ENCODE results near the gene AMOT. TPM values are rescaled to one million over a fixed set of nuclear protein-coding genes. Genes with fewer than 3 reads are reported as not detected.

The AMOT gene
- total RNA-seq, 4 donors from 2014 or later, result 3.2 to 14.8 (median 8.3) TPM

GRCh38 chrX:112753116-112753515 lies 87.5 kb downstream of the AMOT start:
- DNase-seq (ENCODE audit: low spot score) (no peak), ATAC-seq (ENCODE audit: low FRiP score) (no peak)
- no peak for TF ChIP-seq CTCF (IDR thresholded peaks at IDR 0.05)

GRCh38 chrX:112751076-112751475 lies 89.6 kb downstream of the AMOT start:
- no peak for TF ChIP-seq CTCF (IDR thresholded peaks at IDR 0.05)
- DNase-seq (ENCODE audit: low spot score) (no peak), ATAC-seq (ENCODE audit: low FRiP score) (no peak)

- DNase-seq (ENCODE audit: low spot score) (no peak), ATAC-seq (ENCODE audit: low FRiP score) (no peak)
- no peak for TF ChIP-seq CTCF (IDR thresholded peaks at IDR 0.05)
These were observed 93.6 kb downstream of the AMOT start for GRCh38 chrX:112746812-112747595.

- no peak for DNase-seq (ENCODE audit: low spot score)
- TF ChIP-seq CTCF (IDR thresholded peaks at IDR 0.05), result no peak
- no peak for ATAC-seq (ENCODE audit: low FRiP score)
These were observed 102.1 kb downstream of the AMOT start for GRCh38 chrX:112738347-112739033.

- ATAC-seq (ENCODE audit: low FRiP score) (no peak), DNase-seq (ENCODE audit: low spot score) (no peak)
- no peak for TF ChIP-seq CTCF (IDR thresholded peaks at IDR 0.05)
These were observed 104.3 kb downstream of the AMOT start for GRCh38 chrX:112736310-112736709.

- TF ChIP-seq CTCF (IDR thresholded peaks at IDR 0.05), result no peak
- ATAC-seq (ENCODE audit: low FRiP score) (no peak), DNase-seq (ENCODE audit: low spot score) (no peak)
These were observed 105.5 kb downstream of the AMOT start for GRCh38 chrX:112735147-112735546.

- ATAC-seq (ENCODE audit: low FRiP score), result no peak
- DNase-seq (ENCODE audit: low spot score), result no peak
- no peak for TF ChIP-seq CTCF (IDR thresholded peaks at IDR 0.05)
These were observed 106.3 kb downstream of the AMOT start for GRCh38 chrX:112734290-112734689.

All from omental fat pad (tissue), 4 donors.